Body of pancreas (tissue), 4 donors: ENCODE measurements around the gene ZNF423. TPM values are rescaled to one million over a fixed set of nuclear protein-coding genes. Genes with fewer than 3 reads are reported as not detected.

Experiments
- ATAC-seq: fragments of 150-250 bp; one replicate; pipeline ENCODE4 v1.9.1; 2016
- DNase-seq, 4 donors: peaks; one replicate each; pipeline ENCODE4 v3.0.0-alpha.2; 2019
- H3K27ac ChIP-seq, 4 donors: fragments of 200-600 bp; sonication (generic); 1 replicate in 3 of 4; 2 replicates in 1 of 4; pipeline versions ENCODE4 v1.5.1 to v1.6.1; 2016 to 2019; ENCODE audit warnings: mild to moderate bottlenecking in 1 of 4, mixed read lengths in 1 of 4, moderate library complexity in 1 of 4
- H3K27me3 ChIP-seq, 2 donors: fragments of 200-600 bp; sonication (generic); one replicate each; pipeline ENCODE4 v1.6.0; 2016; ENCODE audit warnings: mild to moderate bottlenecking in 1 of 2
- H3K36me3 ChIP-seq, 2 donors: fragments of 200-600 bp; sonication (generic); replicated peaks in 1 of 2; 2 replicates each; pipeline ENCODE4 v1.5.1; 2016; ENCODE audit warnings: low read depth in 2 of 2; ENCODE audit not compliant: insufficient read depth in 1 of 2
- H3K4me1 ChIP-seq: fragments of 200-600 bp; sonication (generic); one replicate; pipeline ENCODE4 v1.6.0; 2016
- H3K4me3 ChIP-seq, 2 donors: fragments of 200-600 bp; sonication (generic); 1 replicate in 1 of 2; 2 replicates in 1 of 2; pipeline ENCODE4 v1.5.1; 2016 to 2019
- H3K9me3 ChIP-seq, 3 donors: fragments of 200-600 bp; sonication (generic); 1 replicate in 2 of 3; 2 replicates in 1 of 3; pipeline ENCODE4 v1.5.1; 2016
- POLR2A ChIP-seq, 3 donors: fragments of 450-650 bp; IDR thresholded peaks; one replicate each; pipeline ENCODE4 v1.6.1; 2016; ENCODE audit warnings: antibody characterized with exemption in 3 of 3, mild to moderate bottlenecking in 2 of 3
- WGBS, 2 donors: methylation state at CpG; one replicate each; pipeline ENCODE4 v1.1.5; 2017; 5-methylcytosine and 5-hydroxymethylcytosine counted together
- intact Hi-C: fragments of 100-400 bp; cut with DNase I; formaldehyde crosslinking; loops from one replicate; pipeline ENCODE4 v1.15.1; 2023
- total RNA-seq, 2 donors: library from RNA; depleted of rRNA; stranded (reverse); fragments of >200 nt; gene quantifications; one replicate each; pipeline ENCODE4 v1.1.0, GENCODE V29; 2016
- TF ChIP-seq, protein P1 (sequence below), 7 experiments: fragments of 450-650 bp in 4 of 7; fragments of 200-600 bp in 3 of 7; sonication (generic) in 3 of 7; IDR thresholded peaks; one replicate each; pipeline ENCODE4 v1.5.1; 2016 to 2019; ENCODE audit warnings: antibody characterized with exemption in 7 of 7

ZNF423 gene
- total RNA-seq, 2 donors from 2014 or later: 4.2 to 9.2 TPM

GRCh38 chr16:49523435-49524159, 332.3 kb downstream of the ZNF423 start:
- H3K4me3 ChIP-seq: no peak overlapping the region
- TF ChIP-seq, protein P1, sequence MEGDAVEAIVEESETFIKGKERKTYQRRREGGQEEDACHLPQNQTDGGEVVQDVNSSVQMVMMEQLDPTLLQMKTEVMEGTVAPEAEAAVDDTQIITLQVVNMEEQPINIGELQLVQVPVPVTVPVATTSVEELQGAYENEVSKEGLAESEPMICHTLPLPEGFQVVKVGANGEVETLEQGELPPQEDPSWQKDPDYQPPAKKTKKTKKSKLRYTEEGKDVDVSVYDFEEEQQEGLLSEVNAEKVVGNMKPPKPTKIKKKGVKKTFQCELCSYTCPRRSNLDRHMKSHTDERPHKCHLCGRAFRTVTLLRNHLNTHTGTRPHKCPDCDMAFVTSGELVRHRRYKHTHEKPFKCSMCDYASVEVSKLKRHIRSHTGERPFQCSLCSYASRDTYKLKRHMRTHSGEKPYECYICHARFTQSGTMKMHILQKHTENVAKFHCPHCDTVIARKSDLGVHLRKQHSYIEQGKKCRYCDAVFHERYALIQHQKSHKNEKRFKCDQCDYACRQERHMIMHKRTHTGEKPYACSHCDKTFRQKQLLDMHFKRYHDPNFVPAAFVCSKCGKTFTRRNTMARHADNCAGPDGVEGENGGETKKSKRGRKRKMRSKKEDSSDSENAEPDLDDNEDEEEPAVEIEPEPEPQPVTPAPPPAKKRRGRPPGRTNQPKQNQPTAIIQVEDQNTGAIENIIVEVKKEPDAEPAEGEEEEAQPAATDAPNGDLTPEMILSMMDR (IDR thresholded peaks at IDR 0.05): no peak
- TF ChIP-seq POLR2A (IDR thresholded peaks at IDR 0.05): no peak
- DNase-seq (no peak), ATAC-seq (no peak)
- no peaks in the 10 kb centered on the region for H3K36me3 ChIP-seq
- 86 to 88% methylated on average over 11 to 17 of the region's 17 CpGs for WGBS, 2 donors
- H3K9me3 ChIP-seq: no peaks in the 10 kb centered on the region
- intact Hi-C loops: no loop called here
- H3K27me3 ChIP-seq: no peaks in the 10 kb centered on the region
- H3K27ac ChIP-seq: no peak overlapping the region
- H3K4me1 ChIP-seq: no peaks in the 10 kb centered on the region

DNA sequence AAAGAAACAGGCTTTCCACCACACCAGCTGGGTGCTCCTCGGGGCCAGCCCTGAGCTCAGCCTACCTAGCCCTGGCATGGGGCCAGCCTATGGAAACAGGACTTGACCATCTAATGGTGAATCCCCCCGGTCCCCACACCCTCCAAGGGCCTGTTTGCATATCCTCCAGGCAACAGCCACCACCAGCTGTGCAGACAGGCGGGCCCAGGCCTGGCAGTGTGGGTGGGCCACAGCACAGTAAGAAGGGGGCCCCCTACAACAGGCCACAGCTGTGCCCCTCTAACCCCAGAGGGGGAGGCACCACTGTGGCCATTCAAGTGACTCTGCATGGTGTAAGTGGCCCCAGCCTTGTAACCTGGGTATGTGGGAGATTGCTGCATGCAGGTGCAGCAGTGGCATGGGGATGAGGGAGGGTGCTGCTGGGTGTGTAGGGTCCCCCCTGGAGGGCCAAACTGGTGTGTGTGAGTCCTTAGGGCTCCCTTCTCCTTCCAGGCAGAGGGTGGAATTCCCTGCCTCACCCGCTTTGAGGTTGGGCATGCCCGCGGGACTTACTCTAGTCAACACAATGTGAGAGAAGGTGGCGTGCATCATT, 334.1 kb downstream of the ZNF423 start:
- Histone ChIP-seq H3K27me3 (no peaks in the 10 kb centered on the region), H3K4me1 (no peaks in the 10 kb centered on the region), H3K36me3 (no peaks in the 10 kb centered on the region), H3K9me3 (no peaks in the 10 kb centered on the region), H3K27ac (no peak overlapping the region), H3K4me3 (no peak overlapping the region)
- no peak for DNase-seq
- intact Hi-C loops: no loop called here
- 89 to 100% methylated on average over 5 to 6 of the region's 7 CpGs for WGBS, 2 donors
- TF ChIP-seq, protein P1 (IDR thresholded peaks at IDR 0.05): no peak
- no peak for TF ChIP-seq POLR2A (IDR thresholded peaks at IDR 0.05)
- no peak for ATAC-seq

- no peaks in the 10 kb centered on the region for H3K4me1 ChIP-seq
- H3K9me3 ChIP-seq: no peaks in the 10 kb centered on the region
- no peaks in the 10 kb centered on the region for H3K27me3 ChIP-seq
- no peak overlapping the region for H3K27ac ChIP-seq
- TF ChIP-seq POLR2A (IDR thresholded peaks at IDR 0.05): no peak
- TF ChIP-seq, protein P1 (IDR thresholded peaks at IDR 0.05): no peak
- ATAC-seq: no peak
- H3K36me3 ChIP-seq: no peaks in the 10 kb centered on the region
- H3K4me3 ChIP-seq: no peak overlapping the region
- DNase-seq: no peak
- intact Hi-C loops: no loop called here
- WGBS, 2 donors: 84 to 90% methylated on average over 8 of the region's 8 CpGs
Observed at GRCh38 chr16:49520492-49521038, 335.3 kb downstream of the ZNF423 start.

DNA sequence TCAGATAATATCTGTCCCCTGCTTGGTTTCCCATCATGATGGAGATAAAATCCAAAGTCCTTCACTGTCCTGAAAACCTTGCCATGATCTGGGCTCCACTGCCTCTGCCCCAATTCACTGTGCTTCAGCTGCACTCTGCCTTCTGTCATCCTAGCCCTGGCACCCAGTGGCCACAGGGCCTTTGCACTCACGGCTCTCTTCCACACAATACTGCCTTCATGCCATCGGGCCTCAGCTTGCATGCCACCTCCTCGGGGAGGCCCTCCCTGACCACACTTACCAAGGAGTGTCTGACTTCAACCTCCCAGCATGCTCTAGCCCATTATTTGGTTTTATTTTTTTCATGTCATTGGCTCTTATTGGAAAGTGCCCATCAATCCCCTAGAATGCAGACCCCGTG, 336.2 kb downstream of the ZNF423 start:
- Histone ChIP-seq H3K27ac (no peak overlapping the region), H3K27me3 (no peaks in the 10 kb centered on the region), H3K36me3 (no peaks in the 10 kb centered on the region), H3K4me1 (no peaks in the 10 kb centered on the region), H3K9me3 (no peaks in the 10 kb centered on the region), H3K4me3 (no peak overlapping the region)
- 88 to 91% methylated on average over 4 of the region's 4 CpGs for WGBS, 2 donors
- intact Hi-C loops: no loop called here
- no peak for DNase-seq
- no peak for ATAC-seq
- TF ChIP-seq, protein P1 (IDR thresholded peaks at IDR 0.05): no peak
